ENCODE data around the gene GPR12. TPM values are rescaled to one million over a fixed set of nuclear protein-coding genes. Genes with fewer than 3 reads are reported as not detected.

Gene GPR12
- polyA plus RNA-seq, 1 experiment: not detected

DNA sequence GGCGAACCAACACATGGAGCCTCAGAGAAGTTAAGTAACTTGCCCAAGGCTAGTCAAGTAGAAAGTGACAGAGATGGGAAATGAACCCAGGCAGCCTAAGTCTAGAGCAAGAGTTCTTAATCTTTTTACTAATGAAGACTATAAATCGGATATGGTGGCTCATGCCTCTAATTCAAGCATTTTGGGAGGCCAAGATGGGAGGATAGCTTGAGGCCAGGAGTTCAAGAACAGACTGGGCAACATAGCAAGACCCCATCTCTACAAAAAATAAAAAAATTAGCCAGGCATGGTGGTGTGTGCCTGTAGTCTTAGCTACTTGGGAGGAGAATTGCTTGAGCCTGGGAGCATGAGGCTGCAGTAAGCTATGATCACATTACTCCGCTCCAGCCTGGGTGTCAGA is 10.7 kb downstream of the GPR12 start:
- TF ChIP-seq CTCF (IDR thresholded peaks at IDR 0.05; ENCODE audit: low read depth, low read length): no peak
- Histone ChIP-seq H3K4me3 (ENCODE audit: low read depth, low read length) (no peak overlapping the region), H3K27me3 (ENCODE audit: control insufficient read depth, insufficient read depth, low read length) (peaks cover 7% of the 10 kb centered on the region), H3K27ac (ENCODE audit: low read depth, low read length) (no peak overlapping the region), H3K9me3 (ENCODE audit: control insufficient read depth, insufficient read depth, low read length) (no peaks in the 10 kb centered on the region)
- ChIA-PET CTCF (interaction anchor here (0.6 to 1.2 kb wide), 2 partner anchors 18 to 51 kb away, joined by 3 read pairs; no protein-coding TSS in a partner anchor), POLR2A (no interaction called here)
- DNase-seq (ENCODE audit: low read depth, low spot score): no peak

DNA sequence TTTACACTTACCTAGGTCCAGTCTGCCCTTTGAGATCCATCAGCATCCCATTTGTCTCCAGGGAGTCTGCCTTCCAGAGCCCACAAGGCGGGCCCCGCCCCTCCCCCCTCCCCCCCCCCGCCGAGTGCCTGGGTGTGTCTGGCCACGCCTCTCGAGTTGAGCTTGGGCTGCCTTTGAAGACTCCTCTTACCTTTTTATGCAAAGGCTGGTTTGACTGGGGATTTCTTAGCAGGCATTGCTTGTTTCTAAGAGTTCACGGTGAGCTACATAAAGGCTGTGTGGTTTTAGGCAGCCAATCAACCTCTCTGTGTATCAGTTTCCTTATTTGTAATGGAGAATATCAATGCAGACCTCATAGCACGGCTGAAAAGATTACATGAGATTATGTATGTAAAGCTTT is 11.3 kb downstream of the GPR12 start:
- ChIA-PET POLR2A (no interaction called here), CTCF (interaction anchor here (0.6 to 1.2 kb wide), 3 partner anchors 17 to 50 kb away, joined by 3 read pairs; no protein-coding TSS in a partner anchor)
- H3K27me3 ChIP-seq (ENCODE audit: control insufficient read depth, insufficient read depth, low read length): peaks cover 11% of the 10 kb centered on the region
- DNase-seq (ENCODE audit: low read depth, low spot score): no peak
- H3K27ac ChIP-seq (ENCODE audit: low read depth, low read length): no peak overlapping the region
- no peak overlapping the region for H3K4me3 ChIP-seq (ENCODE audit: low read depth, low read length)
- no peaks in the 10 kb centered on the region for H3K9me3 ChIP-seq (ENCODE audit: control insufficient read depth, insufficient read depth, low read length)
- no peak for TF ChIP-seq CTCF (IDR thresholded peaks at IDR 0.05; ENCODE audit: low read depth, low read length)

GRCh38 chr13:26747706-26748105 is 12.9 kb downstream of the GPR12 start:
- CTCF ChIA-PET: no interaction called here
- DNase-seq (ENCODE audit: low read depth, low spot score): no peak
- no peak for TF ChIP-seq CTCF (IDR thresholded peaks at IDR 0.05; ENCODE audit: low read depth, low read length)
- POLR2A ChIA-PET: no interaction called here
- Histone ChIP-seq H3K27ac (ENCODE audit: low read depth, low read length) (no peak overlapping the region), H3K4me3 (ENCODE audit: low read depth, low read length) (no peak overlapping the region), H3K9me3 (ENCODE audit: control insufficient read depth, insufficient read depth, low read length) (no peaks in the 10 kb centered on the region; the same call in 1 of the 2 replicates), H3K27me3 (ENCODE audit: control insufficient read depth, insufficient read depth, low read length) (peaks cover 22% of the 10 kb centered on the region)

- Histone ChIP-seq H3K27me3 (ENCODE audit: control insufficient read depth, insufficient read depth, low read length) (peaks cover 27% of the 10 kb centered on the region), H3K9me3 (ENCODE audit: control insufficient read depth, insufficient read depth, low read length) (no peaks in the 10 kb centered on the region; the same call in 1 of the 2 replicates), H3K27ac (ENCODE audit: low read depth, low read length) (no peak overlapping the region), H3K4me3 (ENCODE audit: low read depth, low read length) (no peak overlapping the region)
- no peak for TF ChIP-seq CTCF (IDR thresholded peaks at IDR 0.05; ENCODE audit: low read depth, low read length)
- ChIA-PET POLR2A (no interaction called here), CTCF (no interaction called here)
- DNase-seq (ENCODE audit: low read depth, low spot score): no peak
Observed at GRCh38 chr13:26743971-26744370, 16.6 kb downstream of the GPR12 start.

- H3K27me3 ChIP-seq (ENCODE audit: control insufficient read depth, insufficient read depth, low read length): peaks cover 27% of the 10 kb centered on the region
- TF ChIP-seq CTCF (IDR thresholded peaks at IDR 0.05; ENCODE audit: low read depth, low read length): no peak
- ChIA-PET POLR2A (no interaction called here), CTCF (no interaction called here)
- no peak for DNase-seq (ENCODE audit: low read depth, low spot score)
- no peak overlapping the region for H3K4me3 ChIP-seq (ENCODE audit: low read depth, low read length)
- H3K27ac ChIP-seq (ENCODE audit: low read depth, low read length): no peak overlapping the region
- no peaks in the 10 kb centered on the region; the same call in 1 of the 2 replicates for H3K9me3 ChIP-seq (ENCODE audit: control insufficient read depth, insufficient read depth, low read length)
Observed at GRCh38 chr13:26742691-26743358, 17.8 kb downstream of the GPR12 start.

All from AG04450 (cell line).